DND-41 (cell line): ENCODE results near the gene COQ10B.

Experiments
- CTCF ChIP-seq: IDR thresholded peaks from 2 replicates; pipeline ENCODE4 v1.5.1; 2012; ENCODE audit warnings: borderline replicate concordance, low read length, moderate library complexity, mild to moderate bottlenecking; ENCODE audit not compliant: poor library complexity, severe bottlenecking; ENCODE audit errors: extremely low read depth
- EZH2 ChIP-seq: IDR thresholded peaks from 3 replicates; pipeline ENCODE4 v1.6.1; 2012; ENCODE audit warnings: borderline replicate concordance, low read depth, mild to moderate bottlenecking, moderate library complexity, low read length, inconsistent platforms; ENCODE audit not compliant: severe bottlenecking

GRCh38 chr2:197513915-197514314 lies 60.6 kb downstream of the COQ10B start:
- TF ChIP-seq CTCF (no peak), EZH2 (no peak)
